ENCODE data around the gene HELT.

GRCh38 chr4:184977747-184978146 is 40.5 kb upstream of the HELT start:
- TF ChIP-seq EZH2 (IDR thresholded peaks at IDR 0.05; ENCODE audit: insufficient read depth, poor library complexity, severe bottlenecking) (no peak), EZH2phosphoT487 (IDR thresholded peaks at IDR 0.05; ENCODE audit: insufficient read depth, low read depth) (no peak)
